HG03432 (cell line): ENCODE data around the gene SCRT2.

Experiments
- ATAC-seq: cut with Tn5 transposase; IDR thresholded peaks from one replicate; pipeline ENCODE4 v1.9.1; 2021; ENCODE audit warnings: mild to moderate bottlenecking, moderate library complexity; ENCODE audit not compliant: unreplicated experiment

Gene SCRT2

DNA sequence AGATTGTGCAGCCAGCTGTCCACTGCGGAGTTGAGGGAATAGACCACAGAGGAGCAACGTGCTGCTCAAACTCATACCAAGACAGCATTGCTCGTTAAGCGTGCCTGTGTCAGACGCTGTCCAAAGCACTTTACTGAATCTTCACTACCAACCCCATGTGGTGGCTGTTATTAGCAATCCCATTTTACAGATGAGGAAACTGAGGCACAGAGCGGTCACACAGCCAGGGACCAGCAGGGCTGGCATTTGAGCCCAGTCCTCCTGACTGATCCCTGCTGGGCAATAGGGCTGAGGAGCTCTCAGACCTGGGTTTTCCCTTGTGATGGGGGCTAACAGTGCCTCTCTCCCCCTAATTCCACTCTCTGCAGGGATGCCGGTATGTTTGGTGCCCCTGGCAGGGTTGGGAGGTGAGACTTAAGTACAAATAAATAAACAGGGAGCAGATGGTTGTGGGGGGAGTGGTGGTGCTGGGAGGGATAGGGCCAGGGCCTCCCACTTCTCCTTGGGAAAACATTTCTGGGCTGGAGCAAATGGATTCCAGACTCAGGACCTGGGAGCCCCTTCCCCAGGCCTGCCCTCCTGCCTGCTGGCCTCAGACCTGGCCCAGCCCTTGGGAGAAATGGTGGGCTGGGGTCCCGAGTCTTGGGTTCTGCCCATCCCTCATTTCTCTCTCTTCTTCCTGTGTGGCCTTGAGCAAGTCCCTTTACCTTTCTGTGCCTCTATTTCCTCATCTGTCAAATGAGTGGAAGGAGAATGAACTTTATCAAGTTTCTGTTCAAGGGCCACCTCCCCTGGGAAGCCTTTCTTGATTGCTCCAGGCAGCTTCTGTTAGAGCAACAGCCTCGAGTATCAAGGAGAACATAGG is 40.3 kb downstream of the SCRT2 start:
- no peak for ATAC-seq

DNA sequence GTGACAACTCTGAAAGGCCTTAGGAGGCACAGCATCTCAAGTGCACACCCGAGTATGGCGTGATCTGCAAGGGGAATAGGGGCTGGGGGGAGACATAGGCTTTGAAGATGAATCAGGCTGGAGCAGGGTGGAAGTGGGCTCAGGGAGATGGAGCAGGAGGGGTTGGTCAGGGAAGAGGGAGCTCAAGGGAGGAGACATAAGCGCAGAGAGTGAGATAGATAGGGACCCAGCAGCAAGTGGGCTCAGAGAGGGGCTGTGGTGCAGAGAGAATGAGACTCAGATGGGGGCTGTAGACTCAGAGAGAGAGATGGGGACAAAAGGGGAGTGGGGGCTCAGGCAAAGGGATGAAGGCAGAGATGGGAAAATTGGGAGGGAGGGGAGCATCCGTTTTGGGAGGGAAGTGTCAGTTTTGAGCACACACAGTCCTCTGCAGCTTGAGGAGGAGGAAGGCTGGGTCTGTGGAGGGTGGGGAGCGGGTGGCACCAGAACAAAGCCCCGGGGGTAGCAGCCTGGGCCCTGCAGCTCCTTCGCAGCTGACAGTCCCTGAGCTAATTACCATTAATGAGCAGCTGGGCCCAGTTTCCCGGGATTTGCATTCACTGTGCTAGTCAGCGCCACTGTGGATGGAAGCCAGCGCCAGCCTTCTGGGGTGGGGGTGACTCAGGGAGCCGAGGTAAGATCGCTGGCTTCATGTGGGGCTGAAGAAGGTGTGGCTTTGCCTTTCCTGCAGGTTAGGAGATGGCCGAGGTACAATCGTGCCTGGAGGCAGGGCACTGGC is 41.3 kb downstream of the SCRT2 start:
- no peak for ATAC-seq

DNA sequence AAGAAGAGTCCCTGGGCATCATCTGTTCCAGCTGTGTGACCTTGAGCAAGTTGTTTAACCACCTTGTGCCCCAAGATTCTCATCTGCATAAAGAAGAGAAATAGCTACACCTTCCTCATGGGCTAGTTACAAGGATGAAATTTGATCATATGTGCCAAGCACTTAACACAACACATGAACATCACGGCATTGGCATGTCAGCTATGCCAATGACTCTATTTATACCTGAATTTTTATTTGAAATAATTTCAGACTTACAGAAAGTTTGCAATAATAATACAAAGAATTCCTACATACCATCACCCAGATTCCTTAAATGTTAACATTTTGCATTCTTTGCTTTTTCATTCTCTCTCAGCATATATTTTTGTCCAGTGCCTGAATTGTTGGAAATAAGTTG is 44.5 kb downstream of the SCRT2 start:
- no peak for ATAC-seq

DNA sequence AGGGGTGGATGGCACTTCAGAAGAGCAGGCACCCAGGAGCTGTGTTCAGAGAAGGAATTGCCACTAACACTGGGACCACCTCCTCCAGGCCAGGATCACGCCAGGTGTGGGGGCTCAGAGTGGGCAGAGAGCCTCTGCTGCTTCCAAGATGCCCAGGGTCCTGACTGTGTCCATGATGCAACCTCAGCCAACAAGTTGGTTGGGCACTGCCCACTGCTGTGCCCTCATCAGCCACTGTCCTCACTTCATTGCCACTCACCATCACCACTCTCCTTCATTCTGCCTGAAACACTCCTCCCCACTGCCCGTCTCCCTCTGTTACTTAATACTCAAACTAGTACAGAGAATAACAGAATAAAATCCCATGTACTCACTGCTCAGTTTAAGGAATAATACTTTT is 49.0 kb downstream of the SCRT2 start:
- ATAC-seq: no peak

DNA sequence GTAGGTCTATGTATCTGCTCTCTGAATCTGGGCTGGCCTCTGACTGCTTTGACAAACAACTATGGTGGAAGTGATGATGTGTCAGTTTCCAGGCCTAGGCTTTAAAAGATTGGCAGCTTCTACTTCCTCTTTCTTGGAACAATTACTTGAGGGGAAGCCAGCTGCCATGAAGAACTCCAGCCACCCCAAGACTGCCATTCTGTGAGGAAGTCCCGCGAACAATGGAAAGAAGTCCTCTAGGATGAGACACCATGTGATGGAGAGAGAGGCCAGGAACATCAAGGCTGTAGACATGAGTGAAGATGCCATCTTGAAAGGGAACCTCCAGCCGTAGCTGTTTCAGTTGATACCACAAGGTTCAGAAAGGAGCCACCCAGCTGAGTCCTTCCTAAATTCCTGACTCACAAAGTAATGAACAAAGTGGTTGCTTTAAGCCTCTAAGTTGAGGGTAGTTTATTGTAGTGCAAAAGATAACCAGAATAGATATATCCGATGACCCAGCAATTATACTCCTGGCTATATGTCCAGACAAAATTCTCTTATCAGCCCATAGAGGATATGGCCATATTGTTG is 50.2 kb downstream of the SCRT2 start:
- no peak for ATAC-seq

DNA sequence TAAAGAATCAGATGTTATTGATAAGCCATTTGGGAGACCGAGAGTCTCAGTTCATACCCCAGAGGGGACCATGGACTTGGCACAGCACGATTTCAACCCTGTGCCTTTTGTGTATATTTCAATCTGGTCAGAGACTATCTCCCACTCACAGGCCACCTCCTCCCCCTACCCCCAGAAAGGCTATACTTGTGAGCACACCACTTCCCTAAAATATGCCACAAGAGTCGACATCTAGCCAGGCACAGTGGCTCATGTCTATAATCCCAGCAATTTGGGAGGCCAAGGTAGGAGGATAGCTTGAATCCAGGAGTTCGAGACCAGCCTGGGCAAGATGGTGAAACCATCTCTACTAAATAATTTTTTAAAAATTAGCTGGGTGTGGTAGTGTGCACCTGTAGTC is 51.9 kb downstream of the SCRT2 start:
- no peak for ATAC-seq

DNA sequence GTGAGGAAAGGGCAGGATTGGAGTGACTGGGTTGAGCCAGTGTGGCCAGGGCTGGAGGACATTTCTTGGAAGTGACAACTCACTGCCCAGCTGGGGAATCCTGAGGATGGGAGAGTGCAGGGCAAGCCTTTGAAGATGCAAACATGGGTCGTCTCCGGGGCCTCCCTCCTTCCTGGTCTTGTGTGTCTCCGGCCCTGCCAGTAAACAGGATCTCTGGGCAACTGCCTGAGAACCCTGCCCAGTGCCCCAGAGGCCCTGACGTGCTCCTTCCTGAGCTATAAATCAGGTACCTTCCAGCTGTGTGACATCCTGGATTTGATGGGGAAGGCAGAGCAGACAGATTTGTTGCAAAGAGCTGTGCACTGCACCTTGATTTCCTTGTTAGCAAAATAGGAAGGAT is 52.6 kb downstream of the SCRT2 start:
- ATAC-seq: no peak

DNA sequence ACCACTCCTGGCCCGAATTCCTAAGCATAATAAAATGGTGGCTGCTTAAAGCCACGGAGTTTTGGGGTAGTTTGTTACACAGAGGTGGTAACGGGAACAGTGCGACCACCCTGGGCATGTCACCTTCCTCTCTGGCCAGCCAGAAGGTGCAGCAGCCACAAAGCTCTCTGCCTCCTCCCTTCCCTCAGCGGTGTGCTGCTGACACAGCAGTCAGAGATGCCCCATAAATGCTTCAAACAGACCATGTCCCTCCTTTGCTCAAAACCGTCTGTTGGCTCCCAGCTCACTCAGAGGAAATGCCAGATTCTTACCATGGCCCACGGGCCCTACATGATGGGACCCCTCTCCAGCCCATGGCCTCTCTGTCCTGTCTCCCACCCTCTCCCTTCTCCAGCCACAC is 53.4 kb downstream of the SCRT2 start:
- no peak for ATAC-seq

DNA sequence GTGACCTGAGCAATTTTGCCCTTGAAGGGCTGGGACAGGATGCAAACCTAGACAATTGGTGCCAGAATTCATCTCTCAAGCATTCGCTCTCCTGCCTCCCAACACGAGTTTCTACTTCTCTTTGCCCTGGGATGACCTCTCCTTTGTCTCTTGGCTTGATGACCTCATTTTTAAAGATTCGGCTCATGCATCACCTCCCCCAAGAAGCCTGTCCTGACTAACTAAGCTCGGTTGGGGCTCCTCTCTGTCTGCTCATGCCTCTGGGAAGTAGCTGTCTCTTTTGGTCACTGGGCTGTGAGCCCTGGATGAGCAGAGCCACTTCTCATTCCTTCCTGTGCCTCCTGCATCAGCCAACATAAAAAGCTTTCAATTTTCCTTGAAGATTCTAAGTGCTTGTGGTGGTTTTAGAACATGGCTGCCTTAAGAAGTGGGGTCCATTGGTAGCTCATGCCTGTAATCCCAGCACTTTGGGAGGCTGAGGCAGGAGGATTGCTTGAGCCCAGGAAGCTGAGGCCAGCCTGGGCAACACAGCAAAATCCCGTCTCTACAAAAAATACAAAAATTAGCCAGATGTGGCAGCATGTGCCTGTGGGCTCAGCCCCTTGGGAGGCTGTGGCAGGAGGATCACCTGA is 54.4 kb downstream of the SCRT2 start:
- no peak for ATAC-seq

DNA sequence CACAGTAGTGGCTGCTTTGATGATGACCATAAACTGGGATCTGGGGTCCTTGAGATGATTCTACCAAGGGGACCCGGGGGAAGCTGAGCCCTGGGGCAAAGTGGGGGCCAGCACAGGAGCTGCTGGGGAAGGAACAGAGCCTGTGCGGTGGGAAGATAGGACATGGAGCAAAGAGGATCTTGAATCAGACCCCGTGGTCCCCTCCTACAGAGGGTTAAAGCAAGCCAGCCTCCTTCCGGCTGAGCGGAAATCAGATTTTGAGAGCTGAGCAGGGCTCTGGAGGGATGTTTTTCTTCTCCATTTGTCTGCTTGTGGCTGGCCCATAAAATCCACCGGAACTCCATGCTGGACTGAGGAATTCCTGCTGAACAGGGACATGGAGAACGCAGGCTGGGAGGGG is 55.4 kb downstream of the SCRT2 start:
- ATAC-seq: no peak

DNA sequence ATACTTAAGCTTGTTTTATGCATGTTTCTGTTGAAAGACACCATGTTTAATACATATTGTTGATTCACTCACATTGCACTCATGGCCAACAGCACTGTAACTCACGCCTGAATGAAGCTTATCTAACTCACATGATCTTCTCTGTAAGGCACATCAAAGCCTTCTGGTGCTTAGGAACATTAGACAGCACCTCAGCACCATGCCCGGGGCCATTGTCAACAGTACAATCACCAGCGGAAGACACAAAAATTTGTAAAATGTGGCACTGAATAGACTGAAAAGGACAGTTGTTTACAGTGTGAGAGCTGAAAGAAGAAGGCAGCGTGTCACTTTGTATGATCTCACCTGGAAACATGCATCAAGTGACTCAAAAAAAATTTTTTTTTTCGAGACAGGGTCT is 56.6 kb downstream of the SCRT2 start:
- no peak for ATAC-seq

DNA sequence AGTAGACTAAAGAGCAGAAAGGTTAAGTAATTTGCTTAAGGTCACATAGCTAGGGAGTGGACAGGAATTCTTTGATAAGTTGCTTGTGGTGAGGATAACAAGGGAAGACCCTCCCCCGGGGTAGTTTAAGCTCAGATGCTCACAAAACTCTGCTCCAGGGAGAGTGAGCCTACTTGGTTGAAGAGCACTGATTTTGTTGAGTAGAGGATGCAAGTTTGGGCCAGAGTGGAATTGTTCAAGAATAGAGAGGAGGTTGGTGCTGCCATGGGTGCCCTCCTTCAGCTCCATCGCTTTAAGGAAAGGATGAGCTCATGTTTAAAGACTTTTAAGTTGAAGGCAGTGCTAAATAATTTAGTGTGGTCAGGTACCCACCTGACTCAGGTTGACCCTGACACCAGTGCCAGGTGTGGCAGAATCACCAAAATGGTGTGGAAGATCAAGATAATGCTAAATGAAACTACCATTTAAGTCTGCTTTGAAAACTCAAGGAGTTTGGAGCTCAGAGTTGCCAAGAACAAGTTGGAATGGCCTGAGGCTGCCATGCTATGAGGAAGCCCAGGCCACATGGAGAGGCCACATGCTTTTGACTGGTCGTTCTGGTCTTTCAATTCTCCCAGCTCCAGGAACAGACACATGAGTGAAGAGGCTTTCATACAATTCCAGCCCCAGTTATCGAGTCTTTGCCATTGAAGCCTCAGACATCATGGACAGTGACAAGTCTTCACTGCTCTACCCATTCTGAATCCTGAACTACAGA is 57.5 kb downstream of the SCRT2 start:
- no peak for ATAC-seq

DNA sequence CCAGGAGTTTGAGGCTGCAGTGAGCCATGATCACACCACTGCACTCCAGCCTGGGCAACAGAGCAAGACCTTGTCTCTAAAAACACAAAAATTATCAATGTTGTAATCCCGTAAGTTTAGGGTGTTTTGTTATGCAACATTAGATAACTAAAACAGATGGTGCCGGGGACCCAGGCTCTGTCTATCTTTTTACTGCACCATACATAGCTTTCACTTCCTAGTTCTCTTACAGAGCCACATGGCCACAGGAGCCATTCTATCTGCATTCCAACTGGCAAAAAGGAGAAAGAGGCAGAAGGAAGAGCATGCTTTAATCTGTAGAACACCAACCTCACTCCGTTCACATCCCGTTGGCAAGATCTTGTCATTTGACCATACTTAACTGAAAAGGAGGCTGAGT is 60.1 kb downstream of the SCRT2 start:
- ATAC-seq: no peak

DNA sequence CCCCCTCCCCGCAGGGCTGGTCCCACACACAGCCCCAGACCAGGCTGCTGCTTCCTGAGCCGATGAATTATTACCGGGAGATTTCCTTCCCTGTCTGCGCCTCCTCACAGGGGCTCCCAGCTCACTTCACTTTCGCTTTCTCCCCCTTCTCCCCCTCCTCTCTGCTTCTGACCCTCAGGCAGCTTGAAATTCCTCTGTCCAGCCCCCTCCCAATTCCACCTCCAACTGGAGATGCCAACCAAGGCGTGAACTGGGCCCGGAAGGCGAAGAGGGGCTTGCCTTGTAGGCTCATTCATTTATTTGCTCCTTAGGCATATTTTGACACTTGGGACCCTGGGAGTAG is 63.8 kb downstream of the SCRT2 start:
- no peak for ATAC-seq
